ENCODE data around the gene PDZD8.

DNA sequence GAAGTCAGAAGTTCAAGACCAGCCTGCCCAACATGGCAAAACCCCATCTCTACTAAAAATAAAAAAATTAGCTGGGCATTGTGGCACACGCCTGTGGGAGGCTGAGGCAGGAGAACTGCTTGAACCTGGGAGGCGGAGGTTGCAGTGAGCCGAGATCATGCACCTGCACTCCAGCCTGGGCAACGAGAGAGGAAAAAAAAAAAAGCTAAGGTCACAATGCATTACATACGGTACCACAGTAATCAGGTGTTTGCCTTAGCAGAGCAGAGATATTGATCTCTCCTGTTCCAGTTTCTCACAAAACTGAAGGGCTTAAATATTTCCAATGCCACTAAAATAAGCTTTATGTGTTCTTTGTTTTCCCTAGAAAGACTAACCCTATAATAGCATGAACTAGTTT is 7.5 kb downstream of the PDZD8 start:
- no peak for TF ChIP-seq EZH2 (IDR thresholded peaks at IDR 0.05; ENCODE audit: low read length)
- TF ChIP-seq, protein P1, sequence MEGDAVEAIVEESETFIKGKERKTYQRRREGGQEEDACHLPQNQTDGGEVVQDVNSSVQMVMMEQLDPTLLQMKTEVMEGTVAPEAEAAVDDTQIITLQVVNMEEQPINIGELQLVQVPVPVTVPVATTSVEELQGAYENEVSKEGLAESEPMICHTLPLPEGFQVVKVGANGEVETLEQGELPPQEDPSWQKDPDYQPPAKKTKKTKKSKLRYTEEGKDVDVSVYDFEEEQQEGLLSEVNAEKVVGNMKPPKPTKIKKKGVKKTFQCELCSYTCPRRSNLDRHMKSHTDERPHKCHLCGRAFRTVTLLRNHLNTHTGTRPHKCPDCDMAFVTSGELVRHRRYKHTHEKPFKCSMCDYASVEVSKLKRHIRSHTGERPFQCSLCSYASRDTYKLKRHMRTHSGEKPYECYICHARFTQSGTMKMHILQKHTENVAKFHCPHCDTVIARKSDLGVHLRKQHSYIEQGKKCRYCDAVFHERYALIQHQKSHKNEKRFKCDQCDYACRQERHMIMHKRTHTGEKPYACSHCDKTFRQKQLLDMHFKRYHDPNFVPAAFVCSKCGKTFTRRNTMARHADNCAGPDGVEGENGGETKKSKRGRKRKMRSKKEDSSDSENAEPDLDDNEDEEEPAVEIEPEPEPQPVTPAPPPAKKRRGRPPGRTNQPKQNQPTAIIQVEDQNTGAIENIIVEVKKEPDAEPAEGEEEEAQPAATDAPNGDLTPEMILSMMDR (optimal IDR thresholded peaks at IDR 0.05 in 1 of 3, IDR thresholded peaks at IDR 0.05 in 1 of 3, conservative IDR thresholded peaks at IDR 0.05 in 1 of 3; ENCODE audit: extremely low read depth in 1 of 3, insufficient read depth in 2 of 3, low read length in 3 of 3), result no peak
